Adrenal gland (tissue), 12 donors: Measurements from ENCODE around the gene PPP2R2C. TPM values are rescaled to one million over a fixed set of nuclear protein-coding genes. Genes with fewer than 3 reads are reported as not detected.

Experiments
- DNase-seq, 7 donors: peaks; one replicate each; pipeline ENCODE4 v3.0.0-alpha.2; 2019 to 2020
- H3K27ac ChIP-seq, 5 donors: fragments of 200-600 bp; sonication (generic) in 4 of 5; 1 replicate in 3 of 5; 2 replicates in 2 of 5; pipeline versions ENCODE4 v1.5.1 to v1.8.0; 2016 to 2020; ENCODE audit warnings: mild to moderate bottlenecking in 1 of 5
- H3K27me3 ChIP-seq: fragments of 200-600 bp; 2 replicates; pipeline ENCODE4 v1.8.0; 2021
- H3K36me3 ChIP-seq, 2 donors: fragments of 200-600 bp; replicated peaks in 1 of 2; 1 replicate in 1 of 2; 2 replicates in 1 of 2; pipeline versions ENCODE4 v1.5.1 to v1.8.0; 2018 to 2022
- H3K4me1 ChIP-seq, 2 donors: fragments of 200-600 bp; replicated peaks in 1 of 2; 1 replicate in 1 of 2; 2 replicates in 1 of 2; pipeline versions ENCODE4 v1.5.1 to v1.8.0; 2018 to 2021
- H3K4me3 ChIP-seq, 4 donors: fragments of 200-600 bp; sonication (generic) in 3 of 4; one replicate each; pipeline ENCODE4 v1.5.1; 2016 to 2018
- H3K9me3 ChIP-seq, 3 donors: fragments of 200-600 bp; sonication (generic) in 1 of 3; replicated peaks in 1 of 3; 1 replicate in 2 of 3; 2 replicates in 1 of 3; pipeline versions ENCODE4 v1.5.1 to v1.8.0; 2016 to 2021
- POLR2A ChIP-seq, 2 donors: fragments of 450-650 bp; IDR thresholded peaks; one replicate each; pipeline ENCODE4 v1.6.1; 2017; ENCODE audit warnings: antibody characterized with exemption in 2 of 2, mild to moderate bottlenecking in 2 of 2, moderate library complexity in 1 of 2
- WGBS, 4 donors: extraction: QIAGEN DNeasy Blood & Tissue Kit in 2 of 4; methylation state at CpG; one replicate each; pipeline versions ENCODE4 v1.1.5 to v1.1.7; 2013 to 2017; 5-methylcytosine and 5-hydroxymethylcytosine counted together
- intact Hi-C, 2 donors: fragments of 100-400 bp; cut with DNase I; formaldehyde crosslinking; loops; one replicate each; pipeline versions ENCODE4 v1.14.1 to v1.15.0; 2022 to 2023
- polyA plus RNA-seq, 3 donors: library from polyadenylated mRNA; stranded (reverse); fragments of 200-250 nt in 2 of 3; fragments of 350-450 nt in 1 of 3; fragmentation: Illumina TruSeq in 1 of 3; extraction: RNeasy Lipid Tissue Mini Kit (QIAGEN cat#74804) in 1 of 3; gene quantifications; one replicate each; pipeline ENCODE4 v1.2.3, GENCODE V29; 2013 to 2014
- total RNA-seq, 9 donors: library from RNA; depleted of rRNA in 4 of 9; stranded (reverse); fragments of >200 nt in 4 of 9; fragments of 120-200 nt in 1 of 9; fragmentation: NEBNext Ultra II Directional in 1 of 9; extraction: Animal tissue kit (Norgen Biotek cat#: 25700) in 1 of 9; gene quantifications; one replicate each; pipeline versions ENCODE4 v1.1.0 to v1.2.4, GENCODE V29; 2013 to 2023
- TF ChIP-seq, protein P1 (sequence below), 6 experiments: fragments of 450-650 bp in 4 of 6; fragments of 200-600 bp in 2 of 6; sonication (generic) in 1 of 6; IDR thresholded peaks; 1 replicate in 5 of 6; 2 replicates in 1 of 6; pipeline versions ENCODE4 v1.5.1 to v1.8.0; 2016 to 2021; ENCODE audit warnings: antibody characterized with exemption in 6 of 6, mild to moderate bottlenecking in 2 of 6, moderate library complexity in 1 of 6
- donor health status: healthy with polysubstance abuse.
- donor health status: Bipolar disorder and iron deficiency.
- donor health status: DM: yes; HTN: yes; CAD: no.
- donor health status: DM: no; HTN: no; CAD: no.
- donor health status: DM: no; HTN: no; CAD: no.
- donor health status: DM: yes; HTN: yes; CAD: no.

The PPP2R2C gene
- total and polyA plus RNA-seq, 12 donors, result 0.17 to 7.2 (median 2.0) TPM; not detected in 3

DNA sequence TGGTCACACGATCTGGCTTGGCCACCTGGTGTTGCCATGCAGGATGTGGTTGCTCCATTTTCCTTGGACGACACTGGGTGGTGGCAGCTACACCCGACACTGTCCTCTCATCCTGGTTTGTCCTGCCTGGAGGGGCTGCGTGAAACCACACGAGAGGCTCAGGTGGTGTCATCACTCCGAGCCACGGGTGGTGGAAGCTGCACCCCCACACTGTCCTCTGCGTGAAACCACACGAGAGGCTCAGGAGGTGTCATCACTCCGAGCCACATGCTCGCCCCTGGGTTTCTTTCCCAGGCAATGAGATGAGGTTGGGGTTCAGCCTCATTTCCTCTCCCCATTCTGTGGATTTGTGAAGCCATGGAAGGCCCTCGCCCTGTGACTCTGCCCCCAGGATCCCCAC is 168.5 kb downstream of the PPP2R2C start:
- Histone ChIP-seq H3K36me3 (peaks cover 0 to 31% of the 10 kb centered on the region in 2 donors), H3K27me3 (no peaks in the 10 kb centered on the region), H3K4me1 (no peaks in the 10 kb centered on the region), H3K27ac (no peak overlapping the region), H3K4me3 (no peak overlapping the region), H3K9me3 (no peaks in the 10 kb centered on the region)
- intact Hi-C loops, result no loop called here
- no peak for TF ChIP-seq POLR2A (IDR thresholded peaks at IDR 0.05)
- TF ChIP-seq, protein P1, sequence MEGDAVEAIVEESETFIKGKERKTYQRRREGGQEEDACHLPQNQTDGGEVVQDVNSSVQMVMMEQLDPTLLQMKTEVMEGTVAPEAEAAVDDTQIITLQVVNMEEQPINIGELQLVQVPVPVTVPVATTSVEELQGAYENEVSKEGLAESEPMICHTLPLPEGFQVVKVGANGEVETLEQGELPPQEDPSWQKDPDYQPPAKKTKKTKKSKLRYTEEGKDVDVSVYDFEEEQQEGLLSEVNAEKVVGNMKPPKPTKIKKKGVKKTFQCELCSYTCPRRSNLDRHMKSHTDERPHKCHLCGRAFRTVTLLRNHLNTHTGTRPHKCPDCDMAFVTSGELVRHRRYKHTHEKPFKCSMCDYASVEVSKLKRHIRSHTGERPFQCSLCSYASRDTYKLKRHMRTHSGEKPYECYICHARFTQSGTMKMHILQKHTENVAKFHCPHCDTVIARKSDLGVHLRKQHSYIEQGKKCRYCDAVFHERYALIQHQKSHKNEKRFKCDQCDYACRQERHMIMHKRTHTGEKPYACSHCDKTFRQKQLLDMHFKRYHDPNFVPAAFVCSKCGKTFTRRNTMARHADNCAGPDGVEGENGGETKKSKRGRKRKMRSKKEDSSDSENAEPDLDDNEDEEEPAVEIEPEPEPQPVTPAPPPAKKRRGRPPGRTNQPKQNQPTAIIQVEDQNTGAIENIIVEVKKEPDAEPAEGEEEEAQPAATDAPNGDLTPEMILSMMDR (IDR thresholded peaks at IDR 0.05), result no peak
- DNase-seq, result no peak
- 87 to 96% (median 92%) methylated on average over 4 to 12 of the region's 12 CpGs for WGBS, 4 donors

GRCh38 chr4:6302869-6303268 is 169.5 kb downstream of the PPP2R2C start:
- no peaks in the 10 kb centered on the region for H3K27me3 ChIP-seq
- H3K9me3 ChIP-seq, result no peaks in the 10 kb centered on the region
- H3K36me3 ChIP-seq, result peaks cover 0 to 32% of the 10 kb centered on the region in 2 donors
- intact Hi-C loops, result no loop called here
- DNase-seq, result no peak
- no peak overlapping the region for H3K4me3 ChIP-seq
- 86 to 95% (median 91%) methylated on average over 5 to 6 of the region's 6 CpGs for WGBS, 4 donors
- H3K27ac ChIP-seq, result no peak overlapping the region
- no peaks in the 10 kb centered on the region for H3K4me1 ChIP-seq
- TF ChIP-seq POLR2A (IDR thresholded peaks at IDR 0.05), result no peak
- TF ChIP-seq, protein P1 (IDR thresholded peaks at IDR 0.05), result no peak

DNA sequence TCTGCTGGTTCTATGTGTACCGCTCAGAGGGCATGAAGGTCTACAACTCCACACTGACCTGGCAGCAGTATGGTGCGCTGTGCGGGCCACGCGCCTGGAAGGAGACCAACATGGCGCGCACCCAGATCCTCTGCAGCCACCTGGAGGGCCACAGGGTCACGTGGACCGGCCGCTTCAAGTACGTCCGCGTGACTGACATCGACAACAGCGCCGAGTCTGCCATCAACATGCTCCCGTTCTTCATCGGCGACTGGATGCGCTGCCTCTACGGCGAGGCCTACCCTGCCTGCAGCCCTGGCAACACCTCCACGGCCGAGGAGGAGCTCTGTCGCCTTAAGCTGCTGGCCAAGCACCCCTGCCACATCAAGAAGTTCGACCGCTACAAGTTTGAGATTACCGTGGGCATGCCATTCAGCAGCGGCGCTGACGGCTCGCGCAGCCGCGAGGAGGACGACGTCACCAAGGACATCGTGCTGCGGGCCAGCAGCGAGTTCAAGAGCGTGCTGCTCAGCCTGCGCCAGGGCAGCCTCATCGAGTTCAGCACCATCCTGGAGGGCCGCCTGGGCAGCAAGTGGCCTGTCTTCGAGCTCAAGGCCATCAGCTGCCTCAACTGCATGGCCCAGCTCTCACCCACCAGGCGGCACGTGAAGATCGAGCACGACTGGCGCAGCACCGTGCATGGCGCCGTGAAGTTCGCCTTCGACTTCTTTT is 170.5 kb downstream of the PPP2R2C start:
- TF ChIP-seq POLR2A (IDR thresholded peaks at IDR 0.05), result no peak
- TF ChIP-seq, protein P1 (IDR thresholded peaks at IDR 0.05), result no peak
- intact Hi-C loops, result no loop called here
- H3K27ac ChIP-seq, result no peak overlapping the region
- H3K4me3 ChIP-seq, result no peak overlapping the region
- H3K27me3 ChIP-seq, result no peaks in the 10 kb centered on the region
- no peaks in the 10 kb centered on the region for H3K4me1 ChIP-seq
- no peak for DNase-seq
- H3K36me3 ChIP-seq, result peaks cover 0 to 40% of the 10 kb centered on the region in 2 donors
- 96 to 97% (median 97%) methylated on average over 22 to 55 of the region's 55 CpGs for WGBS, 4 donors
- no peaks in the 10 kb centered on the region for H3K9me3 ChIP-seq

DNA sequence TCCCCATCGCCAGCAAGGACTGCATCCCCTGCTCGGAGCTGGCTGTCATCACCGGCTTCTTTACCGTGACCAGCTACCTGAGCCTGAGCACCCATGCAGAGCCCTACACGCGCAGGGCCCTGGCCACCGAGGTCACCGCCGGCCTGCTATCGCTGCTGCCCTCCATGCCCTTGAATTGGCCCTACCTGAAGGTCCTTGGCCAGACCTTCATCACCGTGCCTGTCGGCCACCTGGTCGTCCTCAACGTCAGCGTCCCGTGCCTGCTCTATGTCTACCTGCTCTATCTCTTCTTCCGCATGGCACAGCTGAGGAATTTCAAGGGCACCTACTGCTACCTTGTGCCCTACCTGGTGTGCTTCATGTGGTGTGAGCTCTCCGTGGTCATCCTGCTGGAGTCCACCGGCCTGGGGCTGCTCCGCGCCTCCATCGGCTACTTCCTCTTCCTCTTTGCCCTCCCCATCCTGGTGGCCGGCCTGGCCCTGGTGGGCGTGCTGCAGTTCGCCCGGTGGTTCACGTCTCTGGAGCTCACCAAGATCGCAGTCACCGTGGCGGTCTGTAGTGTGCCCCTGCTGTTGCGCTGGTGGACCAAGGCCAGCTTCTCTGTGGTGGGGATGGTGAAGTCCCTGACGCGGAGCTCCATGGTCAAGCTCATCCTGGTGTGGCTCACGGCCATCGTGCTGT is 171.2 kb downstream of the PPP2R2C start:
- H3K27me3 ChIP-seq, result no peaks in the 10 kb centered on the region
- intact Hi-C loops, result no loop called here
- H3K4me3 ChIP-seq, result no peak overlapping the region
- peaks cover 0 to 47% of the 10 kb centered on the region in 2 donors for H3K36me3 ChIP-seq
- WGBS, 4 donors, result 90 to 97% (median 95%) methylated on average over 29 to 35 of the region's 35 CpGs
- H3K4me1 ChIP-seq, result no peaks in the 10 kb centered on the region
- H3K9me3 ChIP-seq, result no peaks in the 10 kb centered on the region
- DNase-seq, result no peak
- TF ChIP-seq POLR2A (IDR thresholded peaks at IDR 0.05), result no peak
- TF ChIP-seq, protein P1 (IDR thresholded peaks at IDR 0.05), result no peak
- H3K27ac ChIP-seq, result no peak overlapping the region
